GM06990 (cell line): ENCODE results near the gene CERS6.

Source experiments
- DNase-seq: peaks from one replicate; pipeline ENCODE4 v3.0.0-alpha.2; 2011; ENCODE audit not compliant: insufficient read length; ENCODE audit errors: extremely low read depth
- H3K27me3 ChIP-seq: replicated peaks from 2 replicates; pipeline ENCODE4 v1.6.0; 2011; ENCODE audit warnings: low read length; ENCODE audit not compliant: control insufficient read depth, insufficient read depth
- H3K36me3 ChIP-seq: 2 replicates; pipeline ENCODE4 v1.5.1; 2011; ENCODE audit warnings: low read length; ENCODE audit not compliant: control insufficient read depth, insufficient read depth
- H3K4me3 ChIP-seq: replicated peaks from 2 replicates; pipeline ENCODE4 v1.5.1; 2011; ENCODE audit warnings: low read depth, mild to moderate bottlenecking, control low read depth, low read length
- CTCF ChIP-seq: IDR thresholded peaks from 2 replicates; pipeline ENCODE4 v1.5.1; 2011; ENCODE audit warnings: low read length, control low read depth, mild to moderate bottlenecking, inconsistent platforms; ENCODE audit not compliant: insufficient read depth, poor library complexity, severe bottlenecking

The CERS6 gene

DNA sequence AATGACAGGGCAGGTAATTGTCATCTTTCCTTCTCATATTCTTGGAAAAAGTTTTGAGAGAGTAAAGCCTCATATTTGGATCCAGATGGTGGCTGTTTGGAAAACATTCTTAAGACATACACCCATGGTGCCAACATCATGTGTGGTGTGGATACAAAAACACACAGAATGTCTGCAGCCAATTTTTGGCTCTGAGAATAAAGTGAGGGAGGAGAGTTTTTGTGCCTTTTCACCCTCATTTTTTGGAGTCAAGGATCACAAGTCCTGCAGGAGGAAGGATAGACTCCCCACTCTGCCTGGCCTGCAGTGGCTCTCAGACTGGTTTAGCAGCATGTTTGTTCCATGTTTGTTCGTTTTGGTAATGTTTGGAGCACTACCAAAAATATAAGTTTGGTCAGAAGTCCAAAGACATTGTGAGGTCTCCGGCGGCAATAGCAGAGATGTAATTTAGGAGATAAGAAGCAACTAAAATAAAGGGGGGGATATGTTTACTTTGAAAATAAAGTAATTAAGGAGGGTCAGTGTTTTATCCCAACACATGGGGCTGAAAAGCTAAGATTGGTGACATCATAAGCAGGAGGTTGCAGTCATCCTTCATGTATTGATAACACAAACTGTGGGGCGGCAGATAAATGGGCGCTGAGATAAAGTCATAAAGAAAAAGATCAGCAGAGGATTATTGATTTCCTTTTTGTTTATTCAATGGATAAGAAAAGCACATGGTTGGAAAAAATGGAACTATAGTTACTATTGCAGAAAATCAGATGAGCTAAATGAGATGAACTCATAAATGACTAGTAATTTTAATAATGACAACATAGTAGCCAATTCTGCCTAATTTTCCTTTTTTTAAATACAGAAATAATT lies 347.0 kb downstream of the CERS6 start:
- no peak for TF ChIP-seq CTCF
- H3K36me3 ChIP-seq = no peaks in the 10 kb centered on the region
- DNase-seq = no peak
- no peak overlapping the region for H3K4me3 ChIP-seq
- H3K27me3 ChIP-seq = no peaks in the 10 kb centered on the region; the same call in 1 of the 2 replicates

DNA sequence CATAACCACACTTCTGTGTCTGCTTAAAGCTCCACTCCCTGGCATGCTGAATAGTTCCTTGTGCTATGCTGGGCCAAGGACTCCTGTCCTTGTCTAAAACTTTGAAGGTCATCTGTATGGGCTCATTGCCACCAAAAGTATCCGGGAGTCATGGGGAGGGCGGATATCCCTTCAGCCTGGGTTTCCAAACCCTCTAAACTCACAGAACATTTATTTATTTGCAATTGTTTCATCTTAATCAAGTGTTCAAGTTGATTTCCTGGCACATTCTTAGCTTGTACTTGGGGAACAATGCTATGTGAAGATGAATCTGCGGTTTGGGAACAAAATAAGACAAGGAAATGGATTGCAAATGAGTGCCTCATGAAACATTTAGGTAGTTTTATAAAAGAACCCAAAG lies 348.1 kb downstream of the CERS6 start:
- no peak for DNase-seq
- Histone ChIP-seq H3K27me3 (no peaks in the 10 kb centered on the region; the same call in 1 of the 2 replicates), H3K4me3 (no peak overlapping the region), H3K36me3 (no peaks in the 10 kb centered on the region)
- TF ChIP-seq CTCF = no peak

DNA sequence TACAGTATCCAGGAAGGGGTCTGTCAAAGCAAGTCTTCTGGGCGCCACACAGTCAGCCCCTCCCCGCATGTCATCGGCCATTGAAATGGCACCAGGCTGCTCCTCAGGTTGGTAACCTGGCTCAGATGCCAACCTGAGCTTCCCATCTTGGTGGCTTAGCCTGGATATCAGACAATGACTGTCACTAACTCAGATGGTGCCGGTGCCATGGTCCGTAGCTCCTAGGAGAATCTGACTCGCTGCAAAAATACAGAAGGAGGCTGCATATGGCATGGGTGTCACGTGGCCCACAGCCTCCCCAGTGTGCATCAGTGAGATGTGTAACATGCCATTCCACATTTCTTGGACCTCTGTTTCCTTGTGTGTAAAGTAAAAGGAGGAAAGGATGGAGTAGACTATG lies 349.5 kb downstream of the CERS6 start:
- TF ChIP-seq CTCF = no peak
- Histone ChIP-seq H3K36me3 (no peaks in the 10 kb centered on the region), H3K4me3 (no peak overlapping the region), H3K27me3 (no peaks in the 10 kb centered on the region)
- no peak for DNase-seq

DNA sequence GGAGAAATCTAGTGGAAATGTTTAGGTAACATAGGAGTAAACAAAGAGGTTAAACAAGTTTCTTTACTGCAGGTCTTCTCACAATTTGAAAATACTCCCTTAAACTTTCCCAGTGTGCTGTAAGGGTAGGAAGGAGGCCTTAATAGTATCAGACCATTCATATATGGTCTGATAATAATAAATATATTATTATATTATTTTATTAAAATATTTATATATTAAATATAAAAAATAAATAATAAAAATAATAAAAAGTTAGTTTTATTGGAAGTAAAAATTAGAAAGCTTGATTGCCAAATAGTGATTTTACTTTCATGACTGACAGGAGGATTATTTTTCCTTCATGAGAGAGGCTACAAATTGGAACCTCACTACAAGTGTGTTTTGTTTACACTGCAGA lies 353.5 kb downstream of the CERS6 start:
- DNase-seq = no peak
- Histone ChIP-seq H3K36me3 (no peaks in the 10 kb centered on the region), H3K27me3 (no peaks in the 10 kb centered on the region), H3K4me3 (no peak overlapping the region)
- no peak for TF ChIP-seq CTCF

DNA sequence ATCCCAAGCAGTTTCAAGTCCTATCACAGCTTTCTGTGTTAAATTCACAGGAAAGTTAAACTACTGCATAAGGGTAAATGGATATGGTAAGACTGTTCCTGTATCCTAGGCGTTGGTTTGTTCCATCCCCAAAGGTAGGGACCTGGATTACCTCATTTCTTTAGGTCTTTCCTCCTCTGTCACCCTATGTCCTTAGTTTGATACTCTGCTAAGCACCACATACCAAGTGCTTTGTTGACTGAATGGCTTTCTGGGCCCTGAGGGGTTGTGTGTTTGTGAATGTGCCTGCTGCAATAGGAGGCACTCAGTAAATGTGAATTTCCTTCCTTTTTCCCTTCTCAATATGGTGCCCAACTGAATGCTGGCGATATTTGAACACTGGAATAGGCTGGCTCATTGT lies 354.2 kb downstream of the CERS6 start:
- H3K36me3 ChIP-seq = no peaks in the 10 kb centered on the region
- H3K4me3 ChIP-seq = no peak overlapping the region
- no peak for DNase-seq
- no peak for TF ChIP-seq CTCF
- no peaks in the 10 kb centered on the region for H3K27me3 ChIP-seq

DNA sequence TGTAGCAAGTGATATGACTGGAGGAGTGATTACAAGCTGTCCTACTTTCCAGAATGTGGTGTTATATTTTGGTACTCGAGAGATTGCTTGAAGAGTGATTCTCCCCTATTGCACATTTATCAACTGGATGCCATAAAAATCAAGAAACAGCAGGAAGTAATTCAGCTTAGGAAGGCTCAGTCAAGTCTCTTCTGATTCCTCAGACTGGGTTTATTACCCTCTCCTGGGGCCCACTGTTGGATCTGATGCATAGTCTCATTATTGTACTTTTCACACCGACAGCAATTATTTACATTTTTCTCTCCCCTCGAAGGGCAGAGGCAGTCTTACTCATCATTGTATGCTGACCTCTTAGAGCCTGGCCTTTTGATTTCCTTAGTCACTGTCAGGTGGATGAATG lies 355.6 kb downstream of the CERS6 start:
- no peak for TF ChIP-seq CTCF
- no peak overlapping the region for H3K4me3 ChIP-seq
- DNase-seq = no peak
- H3K36me3 ChIP-seq = no peaks in the 10 kb centered on the region
- no peaks in the 10 kb centered on the region for H3K27me3 ChIP-seq
